Measurements from ENCODE around the gene HHIPL2. TPM values are rescaled to one million over a fixed set of nuclear protein-coding genes. Genes with fewer than 3 reads are reported as not detected.

Gene HHIPL2
- total RNA-seq, 4 donors from 2014 or later: not detected

- no peaks in the 10 kb centered on the region for H3K9me3 ChIP-seq
- ATAC-seq (no peak), DNase-seq (no peak)
- in situ Hi-C loops (cut with MboI; ENCODE audit: low sequenced_read_pairs in 4 of 4) (no loop called here), intact Hi-C loops (cut with DNase I; ENCODE audit: low total_unique reads) (no loop called here)
- TF ChIP-seq, protein P1, sequence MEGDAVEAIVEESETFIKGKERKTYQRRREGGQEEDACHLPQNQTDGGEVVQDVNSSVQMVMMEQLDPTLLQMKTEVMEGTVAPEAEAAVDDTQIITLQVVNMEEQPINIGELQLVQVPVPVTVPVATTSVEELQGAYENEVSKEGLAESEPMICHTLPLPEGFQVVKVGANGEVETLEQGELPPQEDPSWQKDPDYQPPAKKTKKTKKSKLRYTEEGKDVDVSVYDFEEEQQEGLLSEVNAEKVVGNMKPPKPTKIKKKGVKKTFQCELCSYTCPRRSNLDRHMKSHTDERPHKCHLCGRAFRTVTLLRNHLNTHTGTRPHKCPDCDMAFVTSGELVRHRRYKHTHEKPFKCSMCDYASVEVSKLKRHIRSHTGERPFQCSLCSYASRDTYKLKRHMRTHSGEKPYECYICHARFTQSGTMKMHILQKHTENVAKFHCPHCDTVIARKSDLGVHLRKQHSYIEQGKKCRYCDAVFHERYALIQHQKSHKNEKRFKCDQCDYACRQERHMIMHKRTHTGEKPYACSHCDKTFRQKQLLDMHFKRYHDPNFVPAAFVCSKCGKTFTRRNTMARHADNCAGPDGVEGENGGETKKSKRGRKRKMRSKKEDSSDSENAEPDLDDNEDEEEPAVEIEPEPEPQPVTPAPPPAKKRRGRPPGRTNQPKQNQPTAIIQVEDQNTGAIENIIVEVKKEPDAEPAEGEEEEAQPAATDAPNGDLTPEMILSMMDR (IDR thresholded peaks at IDR 0.05 in 4 of 5, conservative IDR thresholded peaks at IDR 0.05 in 1 of 5): no peak
- TF ChIP-seq POLR2A (IDR thresholded peaks at IDR 0.05): no peak
- H3K27ac ChIP-seq: no peak overlapping the region
- H3K4me1 ChIP-seq: no peaks in the 10 kb centered on the region
- H3K4me3 ChIP-seq: no peak overlapping the region
- H3K27me3 ChIP-seq: peaks cover 0 to 4% (median 0%) of the 10 kb centered on the region in 3 donors
- no peaks in the 10 kb centered on the region for H3K36me3 ChIP-seq
Measured at GRCh38 chr1:222539951-222540597, 7.8 kb downstream of the HHIPL2 start.

DNA sequence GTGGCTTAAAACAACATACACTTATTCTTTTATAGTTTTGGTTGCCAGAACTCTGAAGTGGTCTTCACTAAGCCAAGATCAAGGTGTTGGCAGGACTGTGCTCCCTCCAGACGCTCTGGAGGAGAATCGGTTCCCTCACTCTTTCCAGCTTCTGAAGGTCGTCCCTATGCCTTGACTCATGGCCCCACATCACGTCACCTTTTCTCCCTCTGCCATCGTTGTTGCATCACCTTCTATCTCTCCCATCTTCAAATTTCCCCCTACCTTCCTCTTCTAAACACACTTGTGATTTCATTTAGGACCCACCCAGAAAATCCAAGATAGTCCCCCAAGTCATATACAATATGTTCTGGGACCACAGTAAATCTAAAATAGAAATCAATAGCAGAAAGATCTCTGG, 12.4 kb downstream of the HHIPL2 start:
- no peaks in the 10 kb centered on the region for H3K27me3 ChIP-seq
- ATAC-seq (no peak), DNase-seq (no peak)
- in situ Hi-C loops (cut with MboI; ENCODE audit: low sequenced_read_pairs in 4 of 4) (no loop called here), intact Hi-C loops (cut with DNase I; ENCODE audit: low total_unique reads) (no loop called here)
- H3K9me3 ChIP-seq: no peaks in the 10 kb centered on the region
- H3K4me1 ChIP-seq: no peaks in the 10 kb centered on the region
- H3K27ac ChIP-seq: no peak overlapping the region
- H3K36me3 ChIP-seq: no peaks in the 10 kb centered on the region
- no peak overlapping the region for H3K4me3 ChIP-seq
- TF ChIP-seq POLR2A (IDR thresholded peaks at IDR 0.05): no peak
- TF ChIP-seq, protein P1 (IDR thresholded peaks at IDR 0.05 in 4 of 5, conservative IDR thresholded peaks at IDR 0.05 in 1 of 5): no peak

DNA sequence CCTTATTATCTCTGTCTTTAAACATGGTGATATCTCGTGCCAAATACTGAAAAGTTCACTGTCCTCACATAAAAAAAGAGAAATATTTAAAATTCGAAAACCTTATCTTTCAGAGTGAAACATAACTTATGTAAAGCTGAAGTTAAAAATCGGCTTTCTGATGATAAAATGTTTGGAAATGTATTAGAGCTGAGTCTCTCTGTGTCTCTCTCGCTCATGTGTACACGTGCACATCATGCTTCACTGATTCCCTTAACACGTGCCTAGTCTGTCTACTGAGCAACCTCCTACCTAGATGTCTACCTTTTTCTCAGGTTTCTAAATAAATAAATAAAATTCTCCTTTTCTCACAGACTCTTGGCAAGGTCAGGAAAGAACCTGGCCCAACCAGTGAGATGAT, 17.1 kb downstream of the HHIPL2 start:
- Histone ChIP-seq H3K4me1 (no peaks in the 10 kb centered on the region), H3K27ac (no peak overlapping the region), H3K9me3 (no peaks in the 10 kb centered on the region), H3K36me3 (no peaks in the 10 kb centered on the region), H3K27me3 (no peaks in the 10 kb centered on the region), H3K4me3 (no peak overlapping the region)
- intact Hi-C loops (cut with DNase I; ENCODE audit: low total_unique reads): no loop called here
- in situ Hi-C loops (cut with MboI; ENCODE audit: low sequenced_read_pairs in 4 of 4): no loop called here
- no peak for TF ChIP-seq POLR2A (IDR thresholded peaks at IDR 0.05)
- TF ChIP-seq, protein P1 (IDR thresholded peaks at IDR 0.05 in 4 of 5, conservative IDR thresholded peaks at IDR 0.05 in 1 of 5): no peak
- ATAC-seq: no peak
- no peak for DNase-seq

DNA sequence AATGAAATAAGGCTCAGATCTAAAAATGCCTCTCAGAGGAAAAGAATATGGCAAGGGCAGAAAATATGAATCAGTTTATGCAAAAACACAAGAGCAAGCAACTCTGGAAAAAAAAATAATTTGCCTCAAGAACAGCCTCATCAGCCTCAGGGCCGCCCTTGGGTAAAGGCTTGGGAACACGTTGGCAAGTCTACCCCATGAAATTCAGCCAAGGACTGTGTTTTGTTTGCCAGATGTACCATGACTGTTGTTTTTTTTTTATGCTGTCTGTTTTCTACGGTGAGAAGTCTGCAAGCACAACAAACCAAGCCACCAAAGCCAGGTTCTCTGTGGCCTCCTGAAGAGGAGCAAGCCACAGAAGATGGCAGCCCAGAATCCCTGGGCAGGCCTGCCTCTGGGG, 18.0 kb downstream of the HHIPL2 start:
- H3K36me3 ChIP-seq: no peaks in the 10 kb centered on the region
- intact Hi-C loops (cut with DNase I; ENCODE audit: low total_unique reads) (no loop called here), in situ Hi-C loops (cut with MboI; ENCODE audit: low sequenced_read_pairs in 4 of 4) (no loop called here)
- no peaks in the 10 kb centered on the region for H3K27me3 ChIP-seq
- no peak overlapping the region for H3K4me3 ChIP-seq
- no peaks in the 10 kb centered on the region for H3K4me1 ChIP-seq
- DNase-seq (no peak), ATAC-seq (no peak)
- H3K9me3 ChIP-seq: no peaks in the 10 kb centered on the region
- TF ChIP-seq POLR2A (IDR thresholded peaks at IDR 0.05): no peak
- TF ChIP-seq, protein P1 (IDR thresholded peaks at IDR 0.05 in 4 of 5, conservative IDR thresholded peaks at IDR 0.05 in 1 of 5): no peak
- no peak overlapping the region for H3K27ac ChIP-seq

- DNase-seq: no peak
- Histone ChIP-seq H3K27ac (no peak overlapping the region), H3K4me3 (no peak overlapping the region), H3K36me3 (no peaks in the 10 kb centered on the region), H3K4me1 (no peaks in the 10 kb centered on the region), H3K9me3 (no peaks in the 10 kb centered on the region), H3K27me3 (no peaks in the 10 kb centered on the region)
- in situ Hi-C loops (cut with MboI; ENCODE audit: low sequenced_read_pairs in 4 of 4) (no loop called here), intact Hi-C loops (cut with DNase I; ENCODE audit: low total_unique reads) (no loop called here)
- ATAC-seq: no peak
- TF ChIP-seq POLR2A (IDR thresholded peaks at IDR 0.05): no peak
- TF ChIP-seq, protein P1 (IDR thresholded peaks at IDR 0.05 in 4 of 5, conservative IDR thresholded peaks at IDR 0.05 in 1 of 5): no peak
Measured at GRCh38 chr1:222529181-222529580, 18.7 kb downstream of the HHIPL2 start.
